ENCODE measurements around the gene SUCLG2. TPM values are rescaled to one million over a fixed set of nuclear protein-coding genes. Genes with fewer than 3 reads are reported as not detected.

SUCLG2 gene
- total RNA-seq, 1 donor from 2014 or later = 29.5 TPM

DNA sequence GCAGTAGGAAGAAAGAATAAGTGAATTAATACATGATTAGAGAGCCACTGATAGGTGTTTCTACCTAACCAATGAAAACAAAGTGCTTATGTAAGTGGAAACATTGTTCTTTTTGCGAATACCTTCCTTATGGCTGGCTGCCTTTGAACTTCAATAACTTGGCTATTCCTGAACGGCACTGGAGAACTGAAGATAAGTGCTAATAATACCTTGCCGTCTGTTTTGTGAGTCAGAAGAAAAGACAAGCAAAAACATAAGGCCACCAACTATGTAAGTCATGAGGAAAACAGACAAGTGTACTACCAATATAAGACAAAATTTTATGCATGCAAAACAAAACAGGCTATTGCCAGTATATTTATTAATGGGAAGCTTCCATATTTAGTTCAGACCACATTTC is 160.6 kb downstream of the SUCLG2 start:
- H3K27ac ChIP-seq = no peak overlapping the region
- no peaks in the 10 kb centered on the region for H3K27me3 ChIP-seq
- no peaks in the 10 kb centered on the region for H3K9me3 ChIP-seq
- H3K4me3 ChIP-seq = no peak overlapping the region
- no peaks in the 10 kb centered on the region for H3K4me1 ChIP-seq
- no peak for TF ChIP-seq POLR2AphosphoS5 (IDR thresholded peaks at IDR 0.05; ENCODE audit: insufficient read depth in 1 of 2, low read depth in 1 of 2)
- TF ChIP-seq, protein P1, sequence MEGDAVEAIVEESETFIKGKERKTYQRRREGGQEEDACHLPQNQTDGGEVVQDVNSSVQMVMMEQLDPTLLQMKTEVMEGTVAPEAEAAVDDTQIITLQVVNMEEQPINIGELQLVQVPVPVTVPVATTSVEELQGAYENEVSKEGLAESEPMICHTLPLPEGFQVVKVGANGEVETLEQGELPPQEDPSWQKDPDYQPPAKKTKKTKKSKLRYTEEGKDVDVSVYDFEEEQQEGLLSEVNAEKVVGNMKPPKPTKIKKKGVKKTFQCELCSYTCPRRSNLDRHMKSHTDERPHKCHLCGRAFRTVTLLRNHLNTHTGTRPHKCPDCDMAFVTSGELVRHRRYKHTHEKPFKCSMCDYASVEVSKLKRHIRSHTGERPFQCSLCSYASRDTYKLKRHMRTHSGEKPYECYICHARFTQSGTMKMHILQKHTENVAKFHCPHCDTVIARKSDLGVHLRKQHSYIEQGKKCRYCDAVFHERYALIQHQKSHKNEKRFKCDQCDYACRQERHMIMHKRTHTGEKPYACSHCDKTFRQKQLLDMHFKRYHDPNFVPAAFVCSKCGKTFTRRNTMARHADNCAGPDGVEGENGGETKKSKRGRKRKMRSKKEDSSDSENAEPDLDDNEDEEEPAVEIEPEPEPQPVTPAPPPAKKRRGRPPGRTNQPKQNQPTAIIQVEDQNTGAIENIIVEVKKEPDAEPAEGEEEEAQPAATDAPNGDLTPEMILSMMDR (IDR thresholded peaks at IDR 0.05) = no peak
- no peak for TF ChIP-seq POLR2A (IDR thresholded peaks at IDR 0.05)
- no peak for DNase-seq (ENCODE audit: extremely low spot score in 2 of 2)
- peaks cover 0 to 12% of the 10 kb centered on the region in 2 donors for H3K36me3 ChIP-seq
- intact Hi-C loops (cut with DNase I) = no loop called here

DNA sequence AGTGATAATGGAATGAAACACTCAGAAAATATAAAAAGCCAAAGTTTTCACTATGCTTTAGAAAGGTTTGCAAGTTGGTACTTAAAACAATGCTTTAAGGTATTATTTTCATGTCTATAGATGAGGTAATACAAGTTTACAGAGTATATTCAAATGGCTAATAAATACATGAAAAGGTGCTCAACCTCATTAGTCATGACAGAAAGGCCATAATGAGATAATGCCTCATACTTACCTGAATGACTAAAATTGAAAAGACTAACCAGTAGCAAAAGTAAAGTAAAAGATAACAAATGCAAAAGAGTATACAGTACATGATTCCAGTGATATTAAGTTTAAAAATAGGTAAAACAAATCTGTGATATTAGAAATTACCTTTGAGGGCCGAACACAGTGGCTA is 163.8 kb downstream of the SUCLG2 start:
- H3K27me3 ChIP-seq = no peaks in the 10 kb centered on the region
- no peak overlapping the region for H3K27ac ChIP-seq
- no peaks in the 10 kb centered on the region for H3K9me3 ChIP-seq
- no peak for DNase-seq (ENCODE audit: extremely low spot score in 2 of 2)
- peaks cover 0 to 9% of the 10 kb centered on the region in 2 donors for H3K36me3 ChIP-seq
- intact Hi-C loops (cut with DNase I) = no loop called here
- no peak for TF ChIP-seq POLR2A (IDR thresholded peaks at IDR 0.05)
- TF ChIP-seq, protein P1 (IDR thresholded peaks at IDR 0.05) = no peak
- no peak for TF ChIP-seq POLR2AphosphoS5 (IDR thresholded peaks at IDR 0.05; ENCODE audit: insufficient read depth in 1 of 2, low read depth in 1 of 2)
- H3K4me3 ChIP-seq = no peak overlapping the region
- H3K4me1 ChIP-seq = no peaks in the 10 kb centered on the region

DNA sequence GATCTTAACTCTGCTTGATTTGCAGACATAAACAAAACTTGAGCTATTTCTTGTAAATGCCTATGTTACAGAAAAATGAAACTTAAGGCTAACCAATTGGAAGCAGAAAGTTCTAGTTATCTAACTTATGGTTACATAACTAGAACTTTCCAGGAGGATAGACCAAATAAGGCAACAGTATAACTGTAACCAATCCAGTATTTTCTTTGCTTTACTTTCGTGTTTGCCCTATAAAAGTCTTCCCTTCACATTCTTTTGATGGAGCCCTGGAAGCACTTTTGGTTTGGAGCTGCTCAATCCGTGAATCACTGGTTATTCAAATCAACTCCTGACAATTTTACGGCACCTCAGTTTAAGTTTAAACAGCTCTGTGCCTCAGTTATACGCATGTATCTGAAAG is 164.6 kb downstream of the SUCLG2 start:
- intact Hi-C loops (cut with DNase I) = no loop called here
- TF ChIP-seq, protein P1 (IDR thresholded peaks at IDR 0.05) = no peak
- TF ChIP-seq POLR2A (IDR thresholded peaks at IDR 0.05) (no peak), POLR2AphosphoS5 (IDR thresholded peaks at IDR 0.05; ENCODE audit: insufficient read depth in 1 of 2, low read depth in 1 of 2) (no peak)
- DNase-seq (ENCODE audit: extremely low spot score in 2 of 2) = no peak
- Histone ChIP-seq H3K36me3 (peaks cover 0 to under 1% of the 10 kb centered on the region in 2 donors), H3K27me3 (no peaks in the 10 kb centered on the region), H3K9me3 (no peaks in the 10 kb centered on the region), H3K4me1 (no peaks in the 10 kb centered on the region), H3K27ac (peak overlapping the region; percentile 28), H3K4me3 (no peak overlapping the region)

DNA sequence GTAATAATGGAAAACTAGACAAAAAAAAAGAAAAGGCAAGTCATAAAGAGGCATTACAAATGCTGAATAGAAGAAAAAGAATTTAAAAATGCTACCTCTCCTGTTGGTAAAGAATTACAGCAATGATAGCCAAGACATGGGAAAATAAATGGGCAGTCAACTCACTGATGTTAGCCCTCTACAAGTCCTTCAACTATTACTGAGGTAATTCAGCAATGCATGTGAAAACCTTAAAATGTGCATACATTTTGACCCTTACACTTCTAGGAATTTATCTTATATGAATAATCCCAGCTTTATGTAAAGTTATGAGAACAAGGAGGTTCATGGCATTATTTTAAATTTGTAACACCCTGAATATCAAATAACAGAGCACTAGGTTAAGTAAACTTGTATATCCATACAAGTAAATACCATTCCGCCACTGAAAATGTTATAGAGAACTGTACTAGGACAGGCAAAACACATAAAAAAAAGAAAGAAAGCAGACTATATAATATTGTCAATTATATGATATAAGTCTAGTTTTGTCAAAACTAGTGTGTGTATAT is 166.8 kb downstream of the SUCLG2 start:
- no peaks in the 10 kb centered on the region for H3K4me1 ChIP-seq
- TF ChIP-seq POLR2AphosphoS5 (IDR thresholded peaks at IDR 0.05; ENCODE audit: insufficient read depth in 1 of 2, low read depth in 1 of 2) (no peak), POLR2A (IDR thresholded peaks at IDR 0.05) (no peak)
- TF ChIP-seq, protein P1 (IDR thresholded peaks at IDR 0.05) = no peak
- H3K36me3 ChIP-seq = no peaks in the 10 kb centered on the region
- H3K4me3 ChIP-seq = no peak overlapping the region
- H3K27ac ChIP-seq = no peak overlapping the region
- no peak for DNase-seq (ENCODE audit: extremely low spot score in 2 of 2)
- intact Hi-C loops (cut with DNase I) = no loop called here
- no peaks in the 10 kb centered on the region for H3K9me3 ChIP-seq
- no peaks in the 10 kb centered on the region for H3K27me3 ChIP-seq

DNA sequence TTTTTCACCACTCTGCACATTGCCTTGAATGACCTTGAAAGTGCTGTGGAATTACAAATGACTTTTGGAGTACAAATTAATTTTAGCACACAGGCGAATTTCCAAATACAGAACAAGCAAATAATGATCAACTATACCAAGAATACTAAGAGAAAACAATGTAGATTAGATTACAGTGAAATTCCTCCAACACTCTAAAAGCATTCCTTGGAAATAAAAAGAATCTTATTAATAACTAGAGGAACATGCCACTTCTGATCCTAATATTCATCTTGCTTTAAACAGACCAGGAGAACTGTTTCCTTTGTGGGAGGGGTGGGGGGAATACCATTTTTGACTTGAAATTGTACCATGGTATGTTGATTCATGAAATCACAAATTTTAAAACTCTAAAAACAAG is 167.5 kb downstream of the SUCLG2 start:
- H3K27ac ChIP-seq = no peak overlapping the region

More for the DNA sequence above, 167.5 kb downstream of the SUCLG2 start:
- intact Hi-C loops (cut with DNase I) = no loop called here
- Histone ChIP-seq H3K27me3 (no peaks in the 10 kb centered on the region), H3K4me3 (no peak overlapping the region), H3K9me3 (no peaks in the 10 kb centered on the region), H3K4me1 (no peaks in the 10 kb centered on the region), H3K36me3 (no peaks in the 10 kb centered on the region)
- no peak for DNase-seq (ENCODE audit: extremely low spot score in 2 of 2)
- TF ChIP-seq, protein P1 (IDR thresholded peaks at IDR 0.05) = no peak
- TF ChIP-seq POLR2A (IDR thresholded peaks at IDR 0.05) (no peak), POLR2AphosphoS5 (IDR thresholded peaks at IDR 0.05; ENCODE audit: insufficient read depth in 1 of 2, low read depth in 1 of 2) (no peak)
